T-cell (primary cell): ENCODE data around the gene CLCF1. TPM values are rescaled to one million over a fixed set of nuclear protein-coding genes. Genes with fewer than 3 reads are reported as not detected.

ENCODE experiments used
- ATAC-seq, 4 experiments: fragments of 200-7000 bp in 3 of 4; fragments of 150-1000 bp in 1 of 4; cut with Tn5 transposase; replicated peaks in 1 of 4; 1 replicate in 3 of 4; 2 replicates in 1 of 4; pipeline ENCODE4 v1.10.0; 2021; ENCODE audit warnings: moderate library complexity in 3 of 4, mild to moderate bottlenecking in 2 of 4, moderate number of reproducible peaks in 1 of 4
- CTCF ChIA-PET, 2 donors: fragments of 300-600 bp; sonication (Branson Sonifier 250); formaldehyde crosslinking; loops; one replicate each; lab custom pipeline; 2022; ENCODE audit warnings: antibody characterized with exemption in 2 of 2; lab: Charles Lee
- POLR2A ChIA-PET, 2 donors: fragments of 300-600 bp; sonication (Branson Sonifier 250); formaldehyde crosslinking; loops; one replicate each; lab custom pipeline; 2022; ENCODE audit warnings: antibody characterized with exemption in 2 of 2; lab: Charles Lee
- DNase-seq, 35 experiments: peaks; one replicate each; pipeline versions ENCODE4 v3.0.0 to v3.0.0-alpha.2; 2013 to 2023
- H3K27ac ChIP-seq: one replicate; pipeline ENCODE4 v1.5.1; 2013; ENCODE audit warnings: low read length
- H3K27me3 ChIP-seq, 2 experiments: replicated peaks in 1 of 2; 1 replicate in 1 of 2; 2 replicates in 1 of 2; pipeline versions ENCODE4 v1.6.1 to v1.7.0; 2013; ENCODE audit warnings: low read length in 1 of 2, mixed read lengths in 1 of 2; ENCODE audit not compliant: control insufficient read depth in 2 of 2, insufficient read depth in 2 of 2; ENCODE audit errors: extremely low read depth in 1 of 2
- H3K36me3 ChIP-seq, 2 donors: 1 replicate in 1 of 2; 2 replicates in 1 of 2; pipeline versions ENCODE4 v1.6.1 to v1.7.0; 2013; ENCODE audit warnings: low read length in 1 of 2; ENCODE audit not compliant: control insufficient read depth in 2 of 2, insufficient read depth in 1 of 2; ENCODE audit errors: extremely low read depth in 1 of 2
- H3K4me1 ChIP-seq, 2 experiments: 1 replicate in 1 of 2; 2 replicates in 1 of 2; pipeline versions ENCODE4 v1.6.1 to v1.7.0; 2013; ENCODE audit warnings: low read length in 2 of 2, mixed read lengths in 1 of 2; ENCODE audit not compliant: insufficient read depth in 2 of 2, control insufficient read depth in 1 of 2; ENCODE audit errors: extremely low read depth in 1 of 2
- H3K4me3 ChIP-seq, 2 donors: 1 replicate in 1 of 2; 2 replicates in 1 of 2; pipeline versions ENCODE4 v1.5.1 to v1.7.0; 2013; ENCODE audit warnings: mild to moderate bottlenecking in 2 of 2, low read length in 1 of 2, moderate library complexity in 1 of 2; ENCODE audit not compliant: control insufficient read depth in 1 of 2; ENCODE audit errors: extremely low read depth in 1 of 2
- H3K9me3 ChIP-seq: 2 replicates; pipeline ENCODE4 v1.7.0; 2013
- H3K27ac Mint-ChIP-seq, 2 donors: one replicate each; pipeline ENCODE4 v1.8.0; 2020 to 2021; ENCODE audit warnings: mild to moderate bottlenecking in 2 of 2, mixed read lengths in 2 of 2
- H3K27me3 Mint-ChIP-seq, 2 donors: one replicate each; pipeline ENCODE4 v1.8.0; 2021 to 2022; ENCODE audit warnings: mixed read lengths in 2 of 2
- H3K36me3 Mint-ChIP-seq: one replicate; pipeline ENCODE4 v1.8.0; 2021; ENCODE audit warnings: mixed read lengths
- H3K4me1 Mint-ChIP-seq, 3 donors: one replicate each; pipeline ENCODE4 v1.8.0; 2020 to 2022; ENCODE audit warnings: mixed read lengths in 3 of 3, mild to moderate bottlenecking in 1 of 3
- H3K4me3 Mint-ChIP-seq, 3 donors: one replicate each; pipeline ENCODE4 v1.8.0; 2020 to 2022; ENCODE audit warnings: mild to moderate bottlenecking in 3 of 3, mixed read lengths in 3 of 3, moderate library complexity in 3 of 3
- H3K9me3 Mint-ChIP-seq, 3 donors: one replicate each; pipeline ENCODE4 v1.8.0; 2020 to 2022; ENCODE audit warnings: mixed read lengths in 3 of 3
- WGBS: methylation state at CpG from one replicate; pipeline ENCODE4 v1.1.5; 2013; ENCODE audit warnings: missing lambda C conversion rate; ENCODE audit not compliant: insufficient coverage; 5-methylcytosine and 5-hydroxymethylcytosine counted together
- total RNA-seq, 35 experiments: library from RNA in 6 of 35; stranded (reverse) in 6 of 35; fragments of 120-200 nt in 1 of 35; gene quantifications; one replicate each; pipeline versions ENCODE4 v1.2.1 to v1.2.4 and lab custom pipeline; 2013 to 2026

The CLCF1 gene
- total RNA-seq, 5 donors from 2014 or later (not counting 1 experiment from before 2014, with no cell fraction given), result 2.2 to 8.5 (median 4.1) TPM

- Mint-ChIP-seq H3K27ac (no peak overlapping the region), H3K4me1 (peaks cover 14 to 24% (median 14%) of the 10 kb centered on the region in 3 donors), H3K27me3 (peaks cover 3 to 5% of the 10 kb centered on the region in 2 donors), H3K9me3 (no peaks in the 10 kb centered on the region), H3K36me3 (no peaks in the 10 kb centered on the region), H3K4me3 (no peak overlapping the region)
- no peaks in the 10 kb centered on the region for H3K9me3 ChIP-seq
- POLR2A ChIA-PET, result no interaction called here
- H3K4me1 ChIP-seq, result peaks cover 2 to 27% of the 10 kb centered on the region in 2 experiments
- no peak overlapping the region for H3K27ac ChIP-seq
- no peak overlapping the region for H3K4me3 ChIP-seq
- WGBS, result 96% methylated on average over 12 of the region's 23 CpGs
- ATAC-seq (no peak), DNase-seq (no peak)
- H3K36me3 ChIP-seq, result no peaks in the 10 kb centered on the region
- peaks cover 0 to 31% of the 10 kb centered on the region in 2 experiments for H3K27me3 ChIP-seq
- CTCF ChIA-PET, result interaction anchor here (0.6 to 7.0 kb wide), 4 partner anchors 9 to 72 kb away, joined by 3 to 128 read pairs (median 20); partner anchors contain the start of gene POLD4 (in 1 of the 2)
Observed at GRCh38 chr11:67379061-67380058, 6.0 kb upstream of the CLCF1 start.

GRCh38 chr11:67378544-67378943 is 5.1 kb upstream of the CLCF1 start:
- peaks cover 0 to 38% of the 10 kb centered on the region in 2 experiments for H3K27me3 ChIP-seq
- H3K4me3 ChIP-seq, result no peak overlapping the region
- ATAC-seq (no peak), DNase-seq (no peak)
- 100% methylated on average over 2 of the region's 4 CpGs for WGBS
- no peak overlapping the region for H3K27ac ChIP-seq
- peaks cover 7 to 35% of the 10 kb centered on the region in 2 experiments for H3K4me1 ChIP-seq
- H3K36me3 ChIP-seq, result no peaks in the 10 kb centered on the region
- peaks cover 18 to 30% (median 22%) of the 10 kb centered on the region in 3 donors for H3K4me1 Mint-ChIP-seq
- H3K27me3 Mint-ChIP-seq, result peaks cover 7 to 8% of the 10 kb centered on the region in 2 donors
- no peaks in the 10 kb centered on the region for H3K9me3 ChIP-seq
- H3K36me3 Mint-ChIP-seq, result no peaks in the 10 kb centered on the region
- ChIA-PET POLR2A (no interaction called here), CTCF (interaction anchor here (0.7 to 7.0 kb wide), 3 partner anchors 12 to 90 kb away, joined by 5 to 128 read pairs (median 6); partner anchors contain the start of gene POLD4 (in 1 of the 2))
- H3K27ac Mint-ChIP-seq, result no peak overlapping the region
- H3K4me3 Mint-ChIP-seq, result no peak overlapping the region
- H3K9me3 Mint-ChIP-seq, result no peaks in the 10 kb centered on the region

DNA sequence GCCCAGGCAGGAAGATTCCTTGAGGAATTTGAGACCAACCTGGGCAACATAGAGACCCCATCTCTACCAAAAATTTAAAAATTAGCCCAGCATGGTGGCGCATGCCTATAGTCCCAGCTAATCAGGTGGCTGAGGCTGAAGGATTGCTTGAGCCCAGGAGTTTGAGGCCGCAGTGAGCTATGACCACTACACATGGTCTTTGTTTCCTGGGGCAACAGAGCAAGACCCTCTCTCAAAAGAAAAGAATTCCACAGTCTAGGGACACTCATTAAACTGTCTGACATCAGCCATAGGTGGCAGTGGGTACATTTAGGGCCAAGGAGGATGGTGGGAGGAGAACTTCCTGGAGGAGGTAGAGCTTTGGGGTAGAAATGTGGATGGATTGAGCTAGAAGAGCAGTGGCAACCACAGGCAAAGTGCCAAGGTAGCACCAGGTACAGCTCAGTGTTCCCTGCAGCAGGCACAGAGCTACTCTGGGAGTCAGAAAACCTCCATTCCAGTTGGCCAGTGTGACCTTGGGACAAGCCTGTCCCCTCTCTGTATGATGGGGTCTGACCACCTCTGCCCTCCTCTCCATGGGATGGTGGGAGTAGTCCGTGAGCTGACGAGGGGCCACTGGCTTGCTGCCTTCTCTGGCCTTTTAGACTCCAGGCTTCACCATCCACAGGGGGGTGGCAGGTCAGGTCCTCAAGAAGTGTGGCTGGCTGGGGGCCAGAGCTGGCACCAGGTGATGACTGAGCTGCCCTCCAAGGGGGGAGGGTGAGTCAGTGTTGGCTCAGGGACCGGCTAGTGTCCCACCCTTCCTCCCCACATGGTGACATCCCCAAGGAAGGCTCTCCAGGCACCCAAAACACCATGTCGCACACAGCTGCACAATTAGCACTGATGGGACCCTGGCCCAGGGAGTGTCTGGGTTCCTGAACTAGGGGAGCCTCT is 3.7 kb upstream of the CLCF1 start:
- Histone ChIP-seq H3K36me3 (no peaks in the 10 kb centered on the region), H3K9me3 (no peaks in the 10 kb centered on the region), H3K4me1 (peaks cover 8 to 32% of the 10 kb centered on the region in 2 experiments), H3K27ac (no peak overlapping the region), H3K4me3 (no peak overlapping the region), H3K27me3 (peaks cover 0 to 36% of the 10 kb centered on the region in 2 experiments)
- H3K4me1 Mint-ChIP-seq, result peaks cover 16 to 29% (median 18%) of the 10 kb centered on the region in 3 donors
- ChIA-PET POLR2A (no interaction called here), CTCF (interaction anchor here (0.6 to 7.0 kb wide), 5 partner anchors 17 to 52 kb away, joined by 3 to 128 read pairs (median 5); partner anchors contain the start of gene POLD4 (in 1 of the 2))
- 100% methylated on average over 1 of the region's 6 CpGs for WGBS
- peak overlapping the region; percentile 14 to 55 for H3K27ac Mint-ChIP-seq
- no peak overlapping the region for H3K4me3 Mint-ChIP-seq
- ATAC-seq, result no peak
- no peak for DNase-seq
- H3K27me3 Mint-ChIP-seq, result peaks cover 7 to 8% of the 10 kb centered on the region in 2 donors
- H3K36me3 Mint-ChIP-seq, result no peaks in the 10 kb centered on the region
- H3K9me3 Mint-ChIP-seq, result no peaks in the 10 kb centered on the region

DNA sequence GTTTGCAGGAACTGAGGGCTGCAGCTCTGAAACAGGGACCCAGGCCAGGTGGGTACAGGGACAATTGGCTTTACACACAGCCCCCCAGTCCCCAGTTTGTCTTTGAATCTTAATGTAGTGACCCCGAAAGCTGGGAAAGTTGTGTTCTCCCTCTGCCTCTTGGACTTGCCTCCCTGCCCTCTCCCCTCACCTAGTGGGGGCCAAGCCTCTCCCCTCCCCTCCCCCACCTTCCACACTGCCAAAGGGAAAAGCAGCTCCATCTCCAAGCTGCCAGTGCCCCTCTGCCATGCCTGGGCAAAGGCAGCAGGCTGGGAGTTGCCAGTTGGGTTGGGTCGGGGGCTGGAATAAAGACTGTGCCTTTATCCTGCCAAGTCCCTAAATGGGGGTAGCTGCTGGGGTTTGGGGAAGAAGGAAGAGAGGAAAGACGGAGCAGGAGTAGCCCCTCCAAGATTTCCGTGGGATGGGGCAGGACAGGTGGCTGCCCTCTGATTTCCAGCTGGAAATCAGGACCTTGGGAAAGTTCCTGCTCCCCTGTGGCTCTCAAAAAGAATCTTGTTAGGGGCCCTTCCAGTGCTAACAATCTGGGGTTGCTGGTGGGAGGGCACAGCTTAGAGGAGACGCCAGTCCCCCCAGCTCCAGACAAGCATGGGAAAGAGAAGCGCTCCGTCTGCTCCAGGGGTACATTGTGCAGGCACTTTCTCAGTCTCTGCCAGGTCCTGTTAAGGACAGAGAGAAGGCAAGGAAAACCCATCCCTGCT is 2.8 kb upstream of the CLCF1 start:
- Mint-ChIP-seq H3K27me3 (peaks cover 7 to 14% of the 10 kb centered on the region in 2 donors), H3K9me3 (no peaks in the 10 kb centered on the region), H3K4me1 (peaks cover 23 to 31% (median 26%) of the 10 kb centered on the region in 3 donors), H3K4me3 (peak overlapping the region in 1 of 3 donors; percentile 22), H3K36me3 (no peaks in the 10 kb centered on the region), H3K27ac (peak overlapping the region in 1 of 2 donors; percentile 27)
- ChIA-PET CTCF (interaction anchor here (1.0 to 1.6 kb wide), 3 partner anchors 16 to 23 kb away, joined by 3 to 5 read pairs (median 4); partner anchors contain the start of gene POLD4 (in 1 of the 2)), POLR2A (interaction anchor here in 1 of 2 donors (0.6 kb wide), 1 partner anchor 137 kb away, joined by 3 read pairs; no protein-coding TSS in a partner anchor)
- ATAC-seq (no peak), DNase-seq (no peak)
- Histone ChIP-seq H3K27ac (no peak overlapping the region), H3K36me3 (no peaks in the 10 kb centered on the region), H3K4me3 (no peak overlapping the region), H3K9me3 (no peaks in the 10 kb centered on the region), H3K4me1 (peaks cover 8 to 40% of the 10 kb centered on the region in 2 experiments), H3K27me3 (peaks cover 0 to 42% of the 10 kb centered on the region in 2 experiments)
- 83% methylated on average over 5 of the region's 7 CpGs for WGBS

GRCh38 chr11:67375320-67376055 is 2.1 kb upstream of the CLCF1 start:
- ChIA-PET CTCF (interaction anchor here (0.5 to 1.1 kb wide), 4 partner anchors 15 to 92 kb away, joined by 3 to 4 read pairs (median 3); partner anchors contain the start of gene POLD4 (in 1 of the 2)), POLR2A (no interaction called here)
- Histone ChIP-seq H3K27me3 (peaks cover 0 to 44% of the 10 kb centered on the region in 2 experiments), H3K4me3 (no peak overlapping the region), H3K9me3 (no peaks in the 10 kb centered on the region), H3K4me1 (peaks cover 8 to 48% of the 10 kb centered on the region in 2 experiments), H3K27ac (no peak overlapping the region), H3K36me3 (no peaks in the 10 kb centered on the region)
- Mint-ChIP-seq H3K4me3 (peak overlapping the region in 1 of 3 donors; percentile 22), H3K27ac (no peak overlapping the region), H3K27me3 (peaks cover 10 to 15% of the 10 kb centered on the region in 2 donors), H3K9me3 (no peaks in the 10 kb centered on the region), H3K36me3 (no peaks in the 10 kb centered on the region), H3K4me1 (peaks cover 29 to 33% (median 33%) of the 10 kb centered on the region in 3 donors)
- DNase-seq (no peak), ATAC-seq (no peak)
- 65% methylated on average over 9 of the region's 15 CpGs for WGBS
